ENCODE data around the gene PARD6B.
"Not testable (repeated sequence)": the region's sequence is repeated elsewhere in the genome, so short reads cannot be mapped to it uniquely, and the experiment has no call there.

Gene PARD6B

DNA sequence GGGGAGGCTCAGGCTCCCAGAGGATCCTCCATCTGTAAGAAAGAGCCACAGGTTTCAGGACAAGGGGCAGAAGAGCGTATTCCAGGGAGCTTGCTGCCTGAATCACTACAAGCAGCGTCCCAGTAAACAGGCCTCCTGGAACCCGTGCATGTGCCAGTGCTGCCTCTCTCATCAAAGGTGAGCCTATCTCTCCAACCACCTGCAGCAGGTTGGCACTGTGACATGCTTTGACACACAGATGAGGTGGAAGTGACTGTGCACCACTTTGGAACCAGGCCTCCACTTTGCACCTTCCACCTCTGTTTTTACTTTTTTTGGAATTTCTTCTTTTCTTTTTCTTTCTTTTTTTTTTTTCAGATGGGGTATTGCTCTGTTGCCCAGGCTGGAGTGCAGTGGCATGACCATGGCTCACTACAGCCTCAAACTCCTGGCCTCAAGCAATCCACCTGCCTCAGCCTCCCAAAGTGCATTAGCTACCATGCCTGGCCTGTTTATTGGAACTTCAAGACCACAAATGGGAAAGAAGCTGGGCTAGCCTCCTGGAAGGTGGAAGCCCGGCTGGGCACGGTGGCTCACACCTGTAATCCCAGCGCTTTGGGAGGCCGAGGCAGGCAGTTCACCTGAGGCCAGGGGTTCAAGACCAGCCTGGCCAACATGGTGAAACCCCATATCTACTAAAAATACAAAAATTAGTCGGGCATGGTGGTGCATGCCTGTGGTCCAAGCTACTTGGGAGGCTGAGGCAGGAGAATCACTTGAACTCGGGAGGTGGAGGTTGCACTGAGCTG is 27.5 kb upstream of the PARD6B start:
- intact Hi-C loops (cut with DNase I): not testable (repeated sequence)
- DNase-seq: peak in 1 of 10 donors; percentile 62

GRCh38 chr20:50704514-50704913 is 26.9 kb upstream of the PARD6B start:
- intact Hi-C loops (cut with DNase I): no loop called here
- no peak for DNase-seq

DNA sequence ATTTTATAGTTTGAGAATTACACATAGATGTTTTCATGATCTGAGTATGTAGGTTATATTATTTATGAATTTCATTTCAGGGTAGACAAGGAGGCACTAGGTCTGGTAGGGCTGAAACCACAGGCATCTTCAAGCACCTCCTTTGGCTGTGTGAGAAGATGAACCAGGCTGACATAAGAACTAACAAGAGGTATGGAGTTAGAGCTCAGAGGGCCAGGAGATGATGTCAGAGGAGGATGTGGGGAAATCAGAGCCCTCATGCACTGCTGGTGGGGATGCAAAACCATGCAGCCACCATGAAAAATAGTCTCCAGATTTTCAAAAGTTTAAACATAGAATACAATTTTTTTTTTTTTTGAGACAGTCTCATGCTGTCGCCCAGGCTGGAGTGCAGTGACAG is 26.4 kb upstream of the PARD6B start:
- no peak for DNase-seq
- intact Hi-C loops (cut with DNase I): no loop called here

DNA sequence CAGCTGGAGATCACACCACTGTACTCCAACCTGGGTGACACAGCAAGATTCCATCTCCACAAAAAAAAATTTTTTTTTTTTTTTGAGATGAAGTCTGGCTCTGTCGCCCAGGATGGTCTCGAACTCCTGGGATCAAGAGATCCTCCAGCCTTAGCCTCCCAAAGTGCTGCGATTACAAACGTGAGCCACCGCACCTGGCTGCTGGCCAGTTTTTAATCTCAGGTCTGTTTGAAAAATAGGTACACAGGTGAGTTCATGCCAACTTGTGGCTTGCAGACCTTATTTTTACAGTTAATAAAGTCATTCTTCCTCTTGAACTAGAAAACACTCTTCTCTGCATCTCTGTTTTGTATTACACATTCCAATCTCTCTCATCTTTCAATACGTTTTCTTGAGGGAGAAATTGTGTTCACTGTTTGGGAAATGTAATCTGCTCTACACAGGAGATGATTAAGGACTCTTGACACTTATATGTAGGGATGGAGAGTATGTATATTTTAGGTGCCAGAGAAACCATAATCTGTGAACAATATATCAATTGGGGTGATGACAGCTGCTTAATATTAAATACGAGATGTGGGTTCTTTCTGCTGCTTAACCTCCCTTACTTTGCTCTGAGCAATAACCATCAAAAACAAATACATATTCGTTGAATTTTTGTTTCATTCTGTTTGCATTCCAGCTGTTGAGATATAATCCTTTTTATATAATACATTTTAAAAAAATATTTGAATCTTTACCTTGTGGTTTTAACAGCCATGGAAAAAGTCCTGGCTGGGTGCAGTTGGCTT is 22.3 kb upstream of the PARD6B start:
- intact Hi-C loops (cut with DNase I): no loop called here
- no peak for DNase-seq

GRCh38 chr20:50709636-50709973 is 21.8 kb upstream of the PARD6B start:
- no peak for DNase-seq
- intact Hi-C loops (cut with DNase I): no loop called here

- intact Hi-C loops (cut with DNase I): no loop called here
- no peak for DNase-seq
Observed at GRCh38 chr20:50710492-50711063, 20.8 kb upstream of the PARD6B start.

- intact Hi-C loops (cut with DNase I): no loop called here
- DNase-seq: no peak
Observed at GRCh38 chr20:50711113-50711825, 20.1 kb upstream of the PARD6B start.

- intact Hi-C loops (cut with DNase I): no loop called here
- DNase-seq: no peak
Observed at GRCh38 chr20:50712771-50713656, 18.4 kb upstream of the PARD6B start.

- intact Hi-C loops (cut with DNase I): no loop called here
- no peak for DNase-seq
Observed at GRCh38 chr20:50713657-50714101, 17.7 kb upstream of the PARD6B start.

GRCh38 chr20:50714426-50714825 is 17.0 kb upstream of the PARD6B start:
- intact Hi-C loops (cut with DNase I); DNase-seq: not testable (repeated sequence)

GRCh38 chr20:50715694-50716093 is 15.7 kb upstream of the PARD6B start:
- DNase-seq: no peak
- intact Hi-C loops (cut with DNase I): no loop called here

- intact Hi-C loops (cut with DNase I): no loop called here
- DNase-seq: no peak
Observed at GRCh38 chr20:50716518-50716917, 14.9 kb upstream of the PARD6B start.

- intact Hi-C loops (cut with DNase I): no loop called here
- no peak for DNase-seq
Observed at GRCh38 chr20:50717312-50717711, 14.1 kb upstream of the PARD6B start.

DNA sequence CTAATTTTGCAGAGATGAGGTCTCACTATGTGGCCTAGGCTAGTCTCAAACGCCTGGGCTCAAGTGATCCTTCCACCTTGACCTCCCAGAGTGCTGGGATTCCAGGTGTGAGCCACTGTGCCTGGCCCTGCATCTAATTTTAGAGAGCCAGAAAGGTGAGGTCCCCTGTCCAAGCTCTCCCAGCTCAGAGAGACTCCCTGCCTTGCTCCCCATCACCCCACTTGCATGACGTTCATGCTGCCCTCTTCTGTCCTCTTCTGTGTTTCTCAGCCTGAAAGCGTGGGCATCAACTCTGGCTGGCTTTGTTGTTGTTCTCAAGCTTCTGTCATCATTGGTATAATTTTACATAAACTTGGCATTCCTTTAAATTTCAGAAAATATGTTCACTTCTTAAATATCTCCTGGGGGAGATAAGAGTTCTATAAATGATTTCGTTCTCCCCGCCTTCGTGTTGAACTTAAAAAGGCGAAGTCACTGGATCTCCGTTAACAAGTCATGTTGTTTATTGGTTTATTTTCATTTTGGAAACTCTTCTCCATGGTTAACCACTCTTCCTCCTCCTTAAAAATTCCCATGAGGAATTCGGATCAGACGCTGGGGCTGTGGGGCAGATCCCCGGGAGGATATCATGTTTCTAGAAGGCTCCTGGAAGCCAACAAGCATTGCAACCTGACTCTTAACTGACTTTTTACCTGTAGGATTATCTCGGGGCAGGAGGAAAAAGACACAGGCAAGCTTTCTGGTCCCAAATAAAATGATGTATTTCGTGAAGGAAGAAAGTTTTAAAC is 13.2 kb upstream of the PARD6B start:
- intact Hi-C loops (cut with DNase I): no loop called here
- DNase-seq: peak in 1 of 10 donors; percentile 35

DNA sequence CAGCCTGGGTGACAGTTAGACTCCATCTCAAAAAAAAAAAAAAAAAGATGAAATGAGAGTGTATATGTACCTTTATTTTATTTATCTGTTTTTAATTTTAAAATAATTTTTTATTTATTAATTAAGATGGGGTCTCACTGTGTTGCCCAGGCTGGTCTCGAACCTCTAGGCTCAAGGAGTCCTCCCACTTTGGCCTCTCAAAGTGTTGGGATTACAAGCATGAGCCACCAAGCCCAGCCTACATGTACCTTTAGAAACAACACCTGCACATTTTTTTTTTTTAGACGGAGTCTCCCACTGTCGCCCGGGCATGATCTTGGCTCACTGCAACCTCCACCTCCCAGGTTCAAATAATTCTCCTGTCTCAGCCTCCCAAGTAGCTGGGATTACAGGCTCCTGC is 12.1 kb upstream of the PARD6B start:
- no peak for DNase-seq
- intact Hi-C loops (cut with DNase I): no loop called here

DNA sequence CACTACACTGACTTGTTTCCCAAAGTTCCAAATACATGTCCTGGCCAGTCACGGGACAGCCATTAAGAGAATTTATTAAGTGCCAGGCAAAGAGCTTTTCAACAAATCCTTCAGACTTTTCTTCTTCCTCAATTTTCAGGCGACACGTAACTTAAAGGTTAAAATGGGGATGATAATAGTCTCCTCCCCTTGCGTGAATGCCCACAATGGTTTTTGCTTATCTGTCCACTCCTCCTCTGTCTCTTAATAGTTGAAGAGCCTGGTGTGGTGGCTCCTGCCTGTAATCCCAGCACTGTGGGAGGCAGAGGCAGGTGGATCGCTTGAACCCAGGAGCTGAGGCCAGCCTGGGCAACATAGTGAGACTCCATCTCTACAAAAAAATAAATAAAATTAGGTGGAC is 11.4 kb upstream of the PARD6B start:
- DNase-seq: no peak
- intact Hi-C loops (cut with DNase I): no loop called here

DNA sequence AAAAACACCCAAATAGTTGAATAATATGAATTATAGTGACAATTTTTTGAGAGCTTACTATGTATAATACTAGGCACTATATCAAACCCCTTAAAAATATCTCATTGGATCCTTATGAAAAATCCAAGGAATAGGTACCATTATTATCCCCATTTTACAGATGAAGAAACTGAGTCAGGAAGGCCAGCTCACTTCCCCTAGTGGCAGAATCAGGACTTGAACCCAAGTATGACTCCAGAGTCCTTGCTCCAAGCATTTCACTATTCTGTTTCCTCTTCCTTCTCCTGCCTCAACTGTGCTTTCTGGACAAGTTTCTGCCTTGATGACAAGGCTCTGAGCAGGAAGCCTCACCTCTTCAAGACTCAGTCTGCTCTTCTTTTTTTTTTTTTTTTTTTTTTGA is 10.8 kb upstream of the PARD6B start:
- DNase-seq: no peak
- intact Hi-C loops (cut with DNase I): no loop called here

DNA sequence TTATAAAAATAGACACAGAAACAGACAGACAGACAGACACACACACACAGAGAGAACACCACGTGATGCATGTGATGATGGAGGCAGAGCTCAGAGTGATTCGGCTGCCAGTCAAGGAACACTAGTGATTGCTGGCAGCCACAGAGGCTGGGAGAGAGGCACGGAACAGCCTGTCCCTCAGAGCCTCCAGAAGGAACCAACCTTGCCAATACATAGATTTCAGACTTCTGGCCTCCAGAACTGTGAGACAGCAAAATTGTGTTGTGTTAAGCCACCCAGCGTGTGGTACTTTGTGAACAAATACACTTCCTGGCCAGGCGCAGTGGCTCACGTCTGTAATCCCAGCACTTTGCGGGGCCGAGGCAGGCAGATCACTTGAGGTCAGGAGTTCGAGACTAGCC is 9.5 kb upstream of the PARD6B start:
- DNase-seq: peak in 2 of 10 donors; percentile 10 to 21
- intact Hi-C loops (cut with DNase I): no loop called here

DNA sequence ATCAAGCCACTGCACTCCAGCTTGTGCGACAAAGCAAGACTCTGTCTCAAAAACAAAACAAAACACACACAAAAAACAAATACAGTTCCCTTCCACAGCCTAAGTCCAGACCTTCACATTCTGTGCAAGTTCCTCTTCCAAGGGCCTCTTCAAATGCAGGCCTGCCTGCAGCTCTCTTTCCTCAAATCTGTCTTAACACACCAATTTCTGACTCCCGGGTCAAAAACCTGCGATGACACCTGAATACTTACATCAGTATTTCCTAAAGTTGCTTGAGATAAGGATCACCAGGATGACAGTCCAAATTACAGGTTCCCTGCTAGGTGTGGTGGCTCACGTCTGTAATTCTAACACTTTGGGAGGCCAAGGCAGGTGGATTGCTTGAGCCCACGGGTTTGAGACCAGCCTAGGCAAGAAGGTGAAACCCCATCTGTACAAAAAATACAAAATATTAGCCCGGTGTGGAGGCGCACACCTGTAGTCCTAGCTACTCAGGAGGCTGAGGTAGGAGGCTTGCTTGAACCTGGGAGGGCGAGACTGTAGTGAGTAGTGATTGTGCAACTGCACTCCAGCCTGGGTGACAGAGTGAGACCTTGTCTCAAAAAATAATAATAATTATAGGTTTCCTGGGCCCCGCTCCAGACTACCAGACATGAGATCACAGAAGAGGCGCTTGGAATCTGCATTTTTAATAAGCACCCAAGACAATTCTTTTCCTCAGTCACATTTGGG is 8.8 kb upstream of the PARD6B start:
- intact Hi-C loops (cut with DNase I): no loop called here
- no peak for DNase-seq

Data from posterior cingulate gyrus (tissue), 11 donors.